ENCODE measurements around the gene TIMELESS. TPM values are rescaled to one million over a fixed set of nuclear protein-coding genes. Genes with fewer than 3 reads are reported as not detected.

The TIMELESS gene
- total and polyA plus RNA-seq, 2 experiments from 2014 or later: 28.7 to 54.8 TPM

GRCh38 chr12:56434828-56435227, 14.4 kb downstream of the TIMELESS start (continued):
- TF ChIP-seq ZNF462 (CRISPR knock-in tag; IDR thresholded peaks at IDR 0.05) (no peak), ETS1 (IDR thresholded peaks at IDR 0.05) (no peak), POLR2AphosphoS5 (IDR thresholded peaks at IDR 0.05; ENCODE audit: low read depth) (no peak), EZH2phosphoT487 (IDR thresholded peaks at IDR 0.05; ENCODE audit: unreplicated experiment) (no peak), ZNF114 (CRISPR knock-in tag; IDR thresholded peaks at IDR 0.05) (no peak), REST (IDR thresholded peaks at IDR 0.05; ENCODE audit: unreplicated experiment) (no peak), EZH2 (IDR thresholded peaks at IDR 0.05; ENCODE audit: low read depth, unreplicated experiment) (no peak), CTCF (conservative IDR thresholded peaks at IDR 0.05; ENCODE audit: low read depth in 2 of 2) (no peak), JUNB (IDR thresholded peaks at IDR 0.05; ENCODE audit: unreplicated experiment) (no peak), STAT1 (IDR thresholded peaks at IDR 0.05; ENCODE audit: unreplicated experiment) (no peak), ZNF331 (CRISPR knock-in tag; IDR thresholded peaks at IDR 0.05; ENCODE audit: low read depth) (no peak), NANOG (IDR thresholded peaks at IDR 0.05; ENCODE audit: borderline replicate concordance) (no peak)

Measured in GM23338 (cell line).